Activated CD4-positive, alpha-beta memory T cell treated with anti-CD3 and anti-CD28 coated beads for 36 hours (primary cell): Measurements from ENCODE around the gene GPC5. TPM values are rescaled to one million over a fixed set of nuclear protein-coding genes. Genes with fewer than 3 reads are reported as not detected.
"Not testable (repeated sequence)": the region's sequence is repeated elsewhere in the genome, so short reads cannot be mapped to it uniquely, and the experiment has no call there.

ENCODE experiments used
- CTCF ChIA-PET: fragments of 350-600 bp; sonication (Branson Sonifier 250); formaldehyde crosslinking; loops from one replicate; lab custom pipeline; 2021; ENCODE audit warnings: antibody characterized with exemption, inconsistent platforms; lab: Charles Lee
- POLR2A ChIA-PET: fragments of 350-600 bp; sonication (Branson Sonifier 250); formaldehyde crosslinking; loops from one replicate; lab custom pipeline; 2021; ENCODE audit warnings: antibody characterized with exemption; lab: Charles Lee
- DNase-seq: peaks from one replicate; pipeline ENCODE4 v3.0.0-alpha.2; 2020
- H3K27ac Mint-ChIP-seq: one replicate; pipeline ENCODE4 v1.8.0; 2021; ENCODE audit warnings: mixed read lengths
- H3K27me3 Mint-ChIP-seq: one replicate; pipeline ENCODE4 v1.8.0; 2021; ENCODE audit warnings: mixed read lengths
- H3K36me3 Mint-ChIP-seq: one replicate; pipeline ENCODE4 v1.8.0; 2021; ENCODE audit warnings: mixed read lengths
- H3K4me1 Mint-ChIP-seq: one replicate; pipeline ENCODE4 v1.8.0; 2021; ENCODE audit warnings: low read depth, mixed read lengths
- H3K4me3 Mint-ChIP-seq: one replicate; pipeline ENCODE4 v1.8.0; 2021; ENCODE audit warnings: mild to moderate bottlenecking, mixed read lengths
- H3K9me3 Mint-ChIP-seq: one replicate; pipeline ENCODE4 v1.8.0; 2021; ENCODE audit warnings: mixed read lengths
- intact Hi-C: fragments of 100-400 bp; cut with micrococcal nuclease; formaldehyde crosslinking; loops from one replicate; pipeline ENCODE4 v1.15.1; 2023
- total RNA-seq, 2 experiments: library from RNA; stranded (reverse); gene quantifications; one replicate each; pipeline ENCODE4 v1.2.3, GENCODE V29; 2021

The GPC5 gene
- total RNA-seq, 2 experiments from 2014 or later: 0.17 to 0.29 TPM

- no peak for DNase-seq
- Mint-ChIP-seq H3K27ac (no peak overlapping the region), H3K4me3 (no peak overlapping the region), H3K36me3 (no peaks in the 10 kb centered on the region), H3K4me1 (no peaks in the 10 kb centered on the region), H3K27me3 (peaks cover 16% of the 10 kb centered on the region), H3K9me3 (no peaks in the 10 kb centered on the region)
- ChIA-PET POLR2A (no interaction called here), CTCF (interaction anchor here (2.3 to 4.3 kb wide), 2 partner anchors 83 to 92 kb away, joined by 5 to 33 read pairs; no protein-coding TSS in a partner anchor)
- intact Hi-C loops: no loop called here
These were observed 6.8 kb downstream of the GPC5 start for GRCh38 chr13:91405240-91405639.

DNA sequence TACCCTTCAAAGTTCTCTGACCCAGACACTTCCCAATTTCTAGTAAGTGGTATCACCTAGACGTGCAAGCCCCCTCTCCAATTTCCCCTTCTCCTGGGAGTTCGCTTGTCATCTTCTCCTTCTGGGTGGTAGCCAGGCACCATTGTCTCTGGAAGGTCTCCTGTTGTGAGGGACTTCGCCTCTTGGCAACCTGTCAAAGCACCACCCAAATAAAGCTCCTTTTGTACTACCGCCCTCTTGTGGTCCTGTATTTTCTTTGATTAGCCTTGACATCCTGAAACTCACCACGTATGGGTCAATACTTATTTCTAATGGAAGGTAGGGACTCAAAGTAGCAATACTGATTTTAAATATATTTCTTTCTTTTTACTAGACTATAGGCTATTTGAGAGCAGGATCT, 8.2 kb downstream of the GPC5 start:
- DNase-seq: peak; percentile 21
- no peak overlapping the region for H3K27ac Mint-ChIP-seq
- intact Hi-C loops: loop anchor here (1.0 kb wide), 2 partner anchors 93 to 272 kb away; no protein-coding TSS in a partner anchor
- no peak overlapping the region for H3K4me3 Mint-ChIP-seq
- ChIA-PET POLR2A (no interaction called here), CTCF (interaction anchor here (0.6 to 4.3 kb wide), 13 partner anchors 8 to 545 kb away, joined by 3 to 33 read pairs (median 4); partner anchors contain the start of gene GPC5)
- no peaks in the 10 kb centered on the region for H3K4me1 Mint-ChIP-seq
- no peaks in the 10 kb centered on the region for H3K9me3 Mint-ChIP-seq
- H3K36me3 Mint-ChIP-seq: no peaks in the 10 kb centered on the region
- H3K27me3 Mint-ChIP-seq: peaks cover 11% of the 10 kb centered on the region

- intact Hi-C loops: no loop called here
- Mint-ChIP-seq H3K36me3 (no peaks in the 10 kb centered on the region), H3K4me1 (no peaks in the 10 kb centered on the region), H3K27me3 (peaks cover 8% of the 10 kb centered on the region), H3K27ac (no peak overlapping the region), H3K9me3 (no peaks in the 10 kb centered on the region), H3K4me3 (no peak overlapping the region)
- DNase-seq: no peak
- CTCF ChIA-PET: interaction anchor here (0.9 to 4.3 kb wide), 5 partner anchors 10 to 313 kb away, joined by 3 to 33 read pairs (median 3); partner anchors contain the start of gene GPC5
- POLR2A ChIA-PET: no interaction called here
These were observed 10.6 kb downstream of the GPC5 start for GRCh38 chr13:91408971-91409370.

GRCh38 chr13:91416579-91416978, 18.2 kb downstream of the GPC5 start:
- H3K4me3 Mint-ChIP-seq, H3K27me3 Mint-ChIP-seq, POLR2A ChIA-PET, CTCF ChIA-PET, H3K4me1 Mint-ChIP-seq, H3K36me3 Mint-ChIP-seq, H3K9me3 Mint-ChIP-seq, H3K27ac Mint-ChIP-seq, DNase-seq, intact Hi-C loops: not testable (repeated sequence)

DNA sequence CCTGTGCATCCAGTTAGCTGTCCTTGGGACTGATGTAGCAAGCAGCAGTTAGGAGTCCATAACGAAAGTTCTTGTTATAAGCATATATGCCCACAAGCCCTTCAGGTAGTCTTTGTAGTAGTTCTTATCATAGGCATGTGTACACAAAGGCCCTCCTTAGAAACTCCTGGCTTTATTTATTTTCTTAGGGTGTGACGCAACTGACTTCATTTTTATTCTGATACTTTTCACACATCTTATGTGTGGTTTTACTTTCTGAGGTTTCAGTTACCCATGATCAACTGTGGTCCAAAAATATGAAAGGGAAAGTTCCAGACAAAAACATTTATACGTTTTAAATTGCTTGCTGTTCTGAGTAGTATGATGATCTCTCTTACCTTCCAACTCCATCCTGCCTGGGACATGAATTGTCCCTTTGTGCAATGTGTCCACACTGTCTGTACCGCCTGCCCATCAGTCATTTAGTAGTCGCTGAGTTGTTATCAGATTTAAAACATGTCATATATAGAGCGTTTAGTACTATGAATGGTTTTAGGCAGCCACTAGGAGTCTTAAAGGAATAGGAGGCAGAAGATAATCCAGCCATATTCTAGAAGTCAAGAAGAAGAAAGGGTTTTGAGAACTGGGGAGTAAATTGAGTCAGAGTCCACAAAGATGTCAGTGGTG, 19.4 kb downstream of the GPC5 start:
- Mint-ChIP-seq H3K27ac (no peak overlapping the region), H3K4me3 (no peak overlapping the region), H3K4me1 (peaks cover 3% of the 10 kb centered on the region), H3K36me3 (no peaks in the 10 kb centered on the region), H3K9me3 (no peaks in the 10 kb centered on the region), H3K27me3 (peaks cover 4% of the 10 kb centered on the region)
- intact Hi-C loops: no loop called here
- ChIA-PET POLR2A (no interaction called here), CTCF (interaction anchor here (1.4 kb wide), 1 partner anchor 12 kb away, joined by 3 read pairs; no protein-coding TSS in a partner anchor)
- DNase-seq: no peak

DNA sequence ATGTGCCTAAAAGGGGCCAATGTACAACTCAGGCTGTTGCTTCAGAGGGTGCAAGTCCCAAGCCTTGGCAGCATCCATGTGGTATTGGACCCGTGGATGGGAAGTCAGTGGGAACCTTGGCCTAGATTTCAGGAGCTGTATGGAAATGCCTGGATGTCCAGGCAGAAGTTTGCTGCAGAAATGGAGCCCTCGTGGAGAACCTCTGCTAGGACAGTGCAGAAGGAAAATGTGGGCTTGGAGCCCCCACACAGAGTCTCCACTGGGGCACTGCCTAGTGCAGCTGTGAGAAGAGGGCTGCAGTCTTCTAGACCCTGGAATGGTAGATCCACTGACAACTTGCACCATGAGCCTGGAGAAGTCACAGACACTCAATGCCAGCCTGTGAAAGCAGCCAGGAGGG, 28.5 kb downstream of the GPC5 start:
- intact Hi-C loops: no loop called here
- no peak overlapping the region for H3K4me3 Mint-ChIP-seq
- H3K27me3 Mint-ChIP-seq: peaks cover 3% of the 10 kb centered on the region
- H3K36me3 Mint-ChIP-seq: peaks cover 6% of the 10 kb centered on the region
- H3K9me3 Mint-ChIP-seq: peaks cover 24% of the 10 kb centered on the region
- no peak overlapping the region for H3K27ac Mint-ChIP-seq
- DNase-seq: no peak
- CTCF ChIA-PET: no interaction called here
- POLR2A ChIA-PET: no interaction called here
- H3K4me1 Mint-ChIP-seq: no peaks in the 10 kb centered on the region

GRCh38 chr13:91438674-91439073, 40.3 kb downstream of the GPC5 start:
- H3K27ac Mint-ChIP-seq, H3K4me1 Mint-ChIP-seq, POLR2A ChIA-PET, DNase-seq, H3K4me3 Mint-ChIP-seq, CTCF ChIA-PET, H3K9me3 Mint-ChIP-seq, intact Hi-C loops, H3K27me3 Mint-ChIP-seq, H3K36me3 Mint-ChIP-seq: not testable (repeated sequence)

GRCh38 chr13:91450913-91451312, 52.5 kb downstream of the GPC5 start:
- Mint-ChIP-seq H3K36me3 (no peaks in the 10 kb centered on the region), H3K4me1 (no peaks in the 10 kb centered on the region), H3K27me3 (peaks cover 5% of the 10 kb centered on the region), H3K9me3 (no peaks in the 10 kb centered on the region), H3K27ac (no peak overlapping the region), H3K4me3 (no peak overlapping the region)
- ChIA-PET CTCF (no interaction called here), POLR2A (no interaction called here)
- DNase-seq: no peak
- intact Hi-C loops: no loop called here

GRCh38 chr13:91454666-91455065, 56.2 kb downstream of the GPC5 start:
- CTCF ChIA-PET: no interaction called here
- H3K4me3 Mint-ChIP-seq: no peak overlapping the region
- no peaks in the 10 kb centered on the region for H3K4me1 Mint-ChIP-seq
- no peak overlapping the region for H3K27ac Mint-ChIP-seq
- peaks cover 6% of the 10 kb centered on the region for H3K27me3 Mint-ChIP-seq
- no peaks in the 10 kb centered on the region for H3K9me3 Mint-ChIP-seq
- no peak for DNase-seq
- no peaks in the 10 kb centered on the region for H3K36me3 Mint-ChIP-seq
- intact Hi-C loops: no loop called here
- POLR2A ChIA-PET: no interaction called here

DNA sequence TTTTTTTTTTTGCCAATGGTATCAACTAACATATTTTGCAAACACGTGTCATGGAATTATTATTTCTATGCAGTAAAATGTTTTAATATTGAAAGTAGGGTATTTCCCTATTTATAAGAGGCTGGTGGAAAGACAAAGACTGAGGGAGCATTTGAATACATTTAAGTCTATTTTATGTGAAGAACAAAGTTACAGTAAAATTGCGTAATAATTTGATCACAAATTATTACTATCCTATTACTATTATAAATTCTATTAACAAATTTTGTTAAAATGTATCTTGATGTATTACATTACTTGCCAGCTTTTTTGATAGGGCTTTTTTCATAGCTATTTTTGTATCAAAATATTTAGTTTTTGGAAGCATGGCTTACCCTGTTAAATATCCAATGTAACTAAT, 58.4 kb downstream of the GPC5 start:
- intact Hi-C loops: no loop called here
- Mint-ChIP-seq H3K4me1 (no peaks in the 10 kb centered on the region), H3K27me3 (peaks cover 2% of the 10 kb centered on the region), H3K9me3 (no peaks in the 10 kb centered on the region), H3K36me3 (no peaks in the 10 kb centered on the region), H3K27ac (no peak overlapping the region), H3K4me3 (no peak overlapping the region)
- ChIA-PET CTCF (no interaction called here), POLR2A (no interaction called here)
- no peak for DNase-seq

DNA sequence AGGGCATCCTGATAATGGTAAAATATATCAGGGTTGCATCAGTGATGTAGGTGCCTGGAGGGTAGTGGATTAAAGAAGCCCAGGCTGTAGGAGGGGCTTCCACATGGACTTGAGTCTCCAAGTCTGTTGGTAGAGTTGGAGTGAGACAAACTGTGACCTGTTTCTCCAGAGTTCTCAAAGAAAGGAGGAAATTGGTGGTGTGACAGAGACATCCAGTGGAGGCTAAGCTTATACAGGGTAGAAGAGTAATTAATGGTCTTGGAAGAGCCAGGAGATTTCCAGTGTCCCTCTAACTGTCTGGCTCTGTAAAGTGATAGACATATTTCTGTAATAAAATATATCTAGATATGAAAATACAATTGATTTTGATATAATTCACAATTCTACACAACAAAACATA, 61.1 kb downstream of the GPC5 start:
- H3K27me3 Mint-ChIP-seq: peaks cover 2% of the 10 kb centered on the region
- ChIA-PET POLR2A (no interaction called here), CTCF (no interaction called here)
- intact Hi-C loops: no loop called here
- no peaks in the 10 kb centered on the region for H3K4me1 Mint-ChIP-seq
- no peak overlapping the region for H3K4me3 Mint-ChIP-seq
- H3K27ac Mint-ChIP-seq: no peak overlapping the region
- DNase-seq: no peak
- H3K9me3 Mint-ChIP-seq: no peaks in the 10 kb centered on the region
- no peaks in the 10 kb centered on the region for H3K36me3 Mint-ChIP-seq

- Mint-ChIP-seq H3K4me3 (no peak overlapping the region), H3K4me1 (no peaks in the 10 kb centered on the region), H3K9me3 (no peaks in the 10 kb centered on the region), H3K36me3 (no peaks in the 10 kb centered on the region), H3K27me3 (no peaks in the 10 kb centered on the region), H3K27ac (no peak overlapping the region)
- ChIA-PET POLR2A (no interaction called here), CTCF (no interaction called here)
- no peak for DNase-seq
- intact Hi-C loops: no loop called here
These were observed 65.9 kb downstream of the GPC5 start for GRCh38 chr13:91464336-91464735.

GRCh38 chr13:91467236-91467635, 68.8 kb downstream of the GPC5 start:
- Mint-ChIP-seq H3K4me3 (no peak overlapping the region), H3K9me3 (no peaks in the 10 kb centered on the region), H3K27ac (no peak overlapping the region), H3K4me1 (no peaks in the 10 kb centered on the region), H3K36me3 (no peaks in the 10 kb centered on the region), H3K27me3 (peaks cover 3% of the 10 kb centered on the region)
- intact Hi-C loops: no loop called here
- no peak for DNase-seq
- CTCF ChIA-PET: no interaction called here
- POLR2A ChIA-PET: no interaction called here
